HG02970 (cell line): Measurements from ENCODE around the gene ZEB2.

Experiments used
- ATAC-seq: cut with Tn5 transposase; IDR thresholded peaks from one replicate; pipeline ENCODE4 v1.9.1; 2021; ENCODE audit warnings: mild to moderate bottlenecking, moderate library complexity, moderate number of reproducible peaks; ENCODE audit not compliant: unreplicated experiment, low FRiP score

The ZEB2 gene

DNA sequence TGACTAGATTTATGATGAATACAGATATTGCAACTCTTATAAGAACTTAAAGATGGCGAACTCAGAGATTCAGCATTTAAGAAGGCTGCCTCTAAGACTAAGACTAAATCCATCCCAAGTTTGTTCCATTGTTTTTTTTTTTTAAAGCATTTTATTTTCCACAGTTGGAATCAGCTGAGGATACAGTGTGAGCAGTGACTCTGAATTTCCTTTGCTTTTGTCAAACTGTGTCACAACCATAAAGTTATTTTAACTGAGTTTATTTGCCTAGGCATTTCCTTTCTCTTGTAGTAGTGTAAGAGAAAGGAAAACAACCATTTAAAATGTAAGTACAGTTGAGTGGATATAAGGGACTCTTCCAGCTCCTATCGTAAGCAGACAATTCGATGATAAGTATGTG lies 63.9 kb downstream of the ZEB2 start:
- ATAC-seq, result no peak

DNA sequence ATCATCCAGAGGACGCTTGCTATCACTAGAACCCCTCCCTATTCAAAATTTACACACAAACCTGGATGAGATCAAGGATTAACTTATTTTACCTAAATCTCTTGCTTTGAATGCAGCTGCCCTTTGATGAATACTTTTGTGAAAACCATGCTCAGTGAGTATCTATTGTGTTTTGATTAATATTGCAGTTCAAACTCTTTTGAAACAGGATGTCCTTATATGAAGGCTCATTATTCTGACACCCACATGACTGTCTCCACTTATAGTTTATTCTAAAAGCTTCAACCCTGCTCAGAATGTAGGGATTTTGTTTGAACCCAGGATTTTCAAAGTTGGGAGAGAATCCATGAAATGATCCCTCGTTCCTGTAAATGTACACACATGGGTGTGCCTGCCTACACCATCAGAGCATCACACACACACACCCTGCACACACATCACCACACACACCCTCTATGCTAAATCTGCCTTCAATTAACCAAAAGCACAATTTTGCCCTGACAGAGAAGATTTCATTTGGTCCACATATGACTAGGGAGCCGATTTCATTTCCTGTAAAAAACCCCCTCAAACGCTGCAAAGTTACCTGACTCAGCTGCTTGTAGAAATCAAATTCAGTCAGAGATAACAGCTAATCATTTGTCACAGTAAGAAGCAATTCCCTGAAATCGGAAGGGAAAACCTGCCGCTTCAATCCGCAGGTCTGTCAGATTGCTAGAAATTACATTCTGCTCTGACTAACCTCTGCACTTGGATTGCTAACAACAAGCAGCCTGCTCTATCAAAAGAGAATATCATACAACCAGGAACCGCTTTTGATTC lies 65.2 kb downstream of the ZEB2 start:
- ATAC-seq, result no peak

DNA sequence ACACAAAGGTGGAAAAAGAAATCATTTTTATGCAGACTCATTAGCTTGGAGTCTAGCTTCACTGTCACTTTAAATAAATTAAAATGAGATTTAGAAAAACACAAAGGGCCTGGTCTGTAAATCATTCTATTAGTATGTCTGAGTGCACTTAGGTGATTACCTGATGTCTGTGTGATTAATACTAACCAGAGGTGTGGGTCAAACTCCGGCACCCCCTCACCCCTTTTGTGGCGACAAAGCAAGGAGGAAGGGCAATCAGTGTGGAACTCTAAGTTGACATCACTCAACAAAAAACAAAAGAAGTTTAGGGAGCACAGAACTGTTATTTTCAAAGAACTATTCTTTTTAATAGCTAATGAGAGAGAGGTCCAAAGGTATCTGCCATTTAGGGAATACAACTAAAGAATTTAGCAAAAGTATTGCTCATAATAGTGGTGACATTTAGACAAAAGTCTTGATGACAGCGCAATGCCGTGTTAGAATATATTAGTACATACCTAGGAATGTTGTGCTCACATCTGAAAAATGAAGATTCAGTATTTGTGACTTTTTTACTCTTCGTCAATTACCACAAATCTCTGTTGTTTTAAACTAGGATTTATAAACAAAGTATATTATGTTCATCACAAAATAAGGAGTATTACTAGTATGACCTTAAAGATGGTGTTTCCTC lies 66.3 kb downstream of the ZEB2 start:
- ATAC-seq, result no peak

DNA sequence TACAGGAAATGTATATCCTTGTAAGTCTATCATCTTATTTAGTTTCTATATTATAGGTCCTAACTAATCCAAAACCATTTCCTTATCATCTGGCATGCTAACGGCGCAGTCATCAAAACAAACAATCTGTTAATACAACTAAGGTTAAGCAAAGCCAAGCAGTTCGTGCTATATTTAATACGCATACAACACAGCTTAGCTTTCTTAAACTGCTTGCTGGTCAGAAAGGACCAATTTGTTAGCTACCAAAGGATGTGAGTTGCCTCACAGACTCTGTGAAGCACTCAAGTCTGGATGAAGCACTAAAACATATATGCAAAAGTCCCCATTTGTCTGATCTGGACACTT lies 67.0 kb downstream of the ZEB2 start:
- ATAC-seq, result no peak

DNA sequence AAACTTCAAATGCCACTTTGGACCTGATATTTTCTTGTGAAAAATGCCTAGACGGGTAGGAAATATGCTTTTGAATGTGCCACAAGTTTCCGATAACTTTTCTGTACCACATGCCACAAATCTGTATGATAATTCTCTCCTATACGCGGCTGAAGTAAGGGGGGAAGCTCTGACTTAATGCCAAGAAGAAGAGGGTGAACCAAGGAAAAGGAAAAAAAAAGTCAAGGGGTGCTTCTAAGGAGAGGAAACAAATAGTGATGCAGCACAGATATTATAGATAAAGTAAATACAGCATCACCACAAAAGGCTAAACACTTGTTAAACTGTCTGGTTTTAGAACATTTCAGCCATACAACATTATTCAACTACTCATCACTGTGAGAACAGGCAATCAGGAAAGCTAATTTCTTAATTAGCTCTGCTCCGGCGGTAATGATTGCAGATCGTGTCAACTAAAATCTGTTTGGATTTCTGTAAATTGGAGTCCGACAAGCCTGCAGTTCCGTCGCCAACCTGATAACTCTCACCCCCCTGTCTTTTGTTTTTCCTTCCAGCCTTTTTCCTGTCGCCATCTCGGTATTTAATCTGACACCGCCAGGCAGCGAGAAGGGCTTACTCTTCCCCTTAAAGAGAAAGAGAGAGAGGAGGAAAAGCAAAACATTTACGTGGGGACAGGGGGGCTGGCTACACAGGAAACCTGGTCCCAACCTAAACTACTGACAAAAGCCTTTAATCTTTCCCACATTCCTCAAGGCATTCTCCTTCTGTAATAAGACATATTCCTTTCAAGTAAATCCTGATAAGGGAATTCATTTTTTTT lies 67.5 kb downstream of the ZEB2 start:
- ATAC-seq, result no peak

DNA sequence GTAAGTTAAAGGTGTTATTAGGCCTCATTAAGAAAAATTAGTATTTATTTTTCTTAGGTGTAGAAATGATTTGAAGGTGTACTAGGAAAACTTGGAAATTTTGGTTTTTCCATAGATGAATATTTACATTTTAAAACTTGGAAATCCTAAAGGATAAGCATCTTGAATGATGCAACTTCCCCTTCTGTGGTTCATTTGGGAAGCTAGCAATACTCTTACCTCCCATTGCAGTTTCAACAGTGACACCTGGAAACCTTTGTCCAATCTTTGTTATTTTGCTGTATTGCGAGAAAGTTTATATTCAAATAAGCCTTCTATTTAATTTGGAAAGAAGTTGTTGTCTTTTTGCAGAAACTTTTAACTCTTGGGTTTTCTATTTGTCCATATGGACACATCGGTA lies 68.5 kb downstream of the ZEB2 start:
- ATAC-seq, result no peak

DNA sequence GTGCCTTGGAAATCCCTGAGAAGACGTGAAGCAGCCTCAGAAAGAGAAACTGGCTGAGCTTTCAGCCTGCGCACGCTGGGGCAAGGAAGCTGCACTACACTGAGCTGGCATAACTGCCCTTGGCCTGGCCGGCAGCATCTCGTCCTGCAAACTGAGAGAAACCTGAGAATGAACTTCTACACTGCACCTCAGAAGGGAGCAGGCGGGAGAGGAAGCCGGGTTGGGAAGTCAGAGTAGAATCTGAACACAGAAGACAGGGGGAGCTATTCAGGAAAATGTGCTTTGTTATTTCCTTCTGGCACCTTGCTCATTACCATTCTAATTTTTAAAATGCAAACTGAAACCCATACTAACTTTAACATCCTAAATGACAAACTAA lies 70.9 kb downstream of the ZEB2 start:
- ATAC-seq, result no peak

DNA sequence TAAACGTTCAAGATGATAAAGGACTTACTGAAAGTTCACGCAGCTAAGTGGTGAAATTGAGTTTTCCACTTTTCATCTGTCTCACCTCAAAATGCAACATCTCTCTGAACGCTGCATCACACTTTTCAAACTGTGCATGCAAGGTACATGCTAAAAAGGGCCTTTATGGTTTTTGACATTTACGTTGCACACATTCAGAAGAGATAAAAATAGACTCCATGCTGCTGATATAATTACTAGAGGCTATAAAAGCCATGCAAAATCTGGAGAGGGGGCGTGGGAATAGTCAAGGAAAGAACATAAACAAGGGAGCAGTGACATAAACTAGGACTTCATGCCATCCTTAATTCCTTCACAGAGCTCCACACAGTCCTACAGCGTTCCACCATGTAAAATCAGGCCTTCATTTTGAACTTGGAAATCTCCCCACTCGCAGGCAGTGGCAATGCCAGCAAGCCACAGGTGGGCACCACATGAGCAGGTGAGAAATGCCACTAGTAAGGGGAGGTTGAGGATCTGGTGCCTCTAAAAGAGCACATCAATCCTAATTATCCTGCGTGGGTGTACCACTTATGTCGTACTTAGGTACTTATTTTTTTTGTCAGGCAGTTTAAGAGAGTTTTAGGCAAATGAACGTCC lies 71.4 kb downstream of the ZEB2 start:
- no peak for ATAC-seq

DNA sequence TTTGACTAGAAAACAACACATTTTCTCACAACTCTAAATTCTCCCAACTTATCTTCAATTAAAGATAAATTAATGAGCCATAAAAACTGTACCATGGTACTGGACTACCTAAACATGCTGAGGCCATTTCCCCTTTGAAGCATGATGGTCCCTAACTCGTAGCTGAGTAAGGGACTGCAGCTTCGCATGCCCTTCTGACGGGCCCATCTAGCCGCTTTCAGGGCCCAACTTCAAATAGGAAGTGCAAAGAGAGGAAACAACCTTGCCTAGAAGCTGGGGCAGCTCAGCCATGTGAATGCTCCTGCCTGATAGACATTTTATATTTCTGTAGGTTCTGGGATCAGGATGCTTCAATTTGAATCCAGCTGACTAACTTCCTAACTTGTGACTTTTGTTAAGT lies 72.4 kb downstream of the ZEB2 start:
- ATAC-seq, result no peak

DNA sequence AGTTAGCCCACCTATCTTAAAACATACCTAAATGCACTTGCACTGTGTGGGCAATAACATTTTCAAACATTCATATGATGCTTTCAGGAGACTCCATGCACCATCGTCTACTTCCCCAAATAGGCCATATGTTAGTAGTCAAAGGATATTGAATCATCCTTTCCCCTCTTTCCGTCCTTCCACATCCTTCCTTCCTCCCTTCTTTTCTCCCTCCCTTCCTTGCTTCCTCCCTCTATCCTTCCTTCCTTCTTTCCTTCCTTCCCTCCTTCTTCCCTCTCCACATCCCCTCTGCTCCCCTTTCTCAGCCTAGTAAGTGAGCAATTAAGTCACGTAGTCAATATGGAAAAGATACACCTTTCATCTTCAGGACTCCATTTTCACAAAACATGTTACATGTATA lies 73.8 kb downstream of the ZEB2 start:
- ATAC-seq, result no peak

DNA sequence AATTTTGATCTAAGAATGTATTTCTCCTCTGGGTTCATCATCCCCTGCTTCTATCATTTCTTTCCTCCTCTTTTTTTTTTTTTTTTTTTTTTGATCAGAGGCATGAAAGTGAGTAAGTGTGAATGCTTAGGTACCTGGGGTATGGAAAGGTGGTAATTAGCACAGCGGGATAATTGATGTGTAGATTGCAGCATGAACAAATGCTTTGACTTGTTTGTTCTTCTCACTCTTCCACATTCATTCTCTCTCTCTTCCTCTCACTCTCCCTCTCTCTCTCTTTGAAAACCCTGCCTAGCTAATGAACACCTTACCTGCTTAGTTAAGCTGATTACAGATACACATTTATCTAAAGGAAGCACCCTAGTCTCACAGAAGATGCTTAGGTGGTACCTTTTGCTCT lies 74.7 kb downstream of the ZEB2 start:
- no peak for ATAC-seq

DNA sequence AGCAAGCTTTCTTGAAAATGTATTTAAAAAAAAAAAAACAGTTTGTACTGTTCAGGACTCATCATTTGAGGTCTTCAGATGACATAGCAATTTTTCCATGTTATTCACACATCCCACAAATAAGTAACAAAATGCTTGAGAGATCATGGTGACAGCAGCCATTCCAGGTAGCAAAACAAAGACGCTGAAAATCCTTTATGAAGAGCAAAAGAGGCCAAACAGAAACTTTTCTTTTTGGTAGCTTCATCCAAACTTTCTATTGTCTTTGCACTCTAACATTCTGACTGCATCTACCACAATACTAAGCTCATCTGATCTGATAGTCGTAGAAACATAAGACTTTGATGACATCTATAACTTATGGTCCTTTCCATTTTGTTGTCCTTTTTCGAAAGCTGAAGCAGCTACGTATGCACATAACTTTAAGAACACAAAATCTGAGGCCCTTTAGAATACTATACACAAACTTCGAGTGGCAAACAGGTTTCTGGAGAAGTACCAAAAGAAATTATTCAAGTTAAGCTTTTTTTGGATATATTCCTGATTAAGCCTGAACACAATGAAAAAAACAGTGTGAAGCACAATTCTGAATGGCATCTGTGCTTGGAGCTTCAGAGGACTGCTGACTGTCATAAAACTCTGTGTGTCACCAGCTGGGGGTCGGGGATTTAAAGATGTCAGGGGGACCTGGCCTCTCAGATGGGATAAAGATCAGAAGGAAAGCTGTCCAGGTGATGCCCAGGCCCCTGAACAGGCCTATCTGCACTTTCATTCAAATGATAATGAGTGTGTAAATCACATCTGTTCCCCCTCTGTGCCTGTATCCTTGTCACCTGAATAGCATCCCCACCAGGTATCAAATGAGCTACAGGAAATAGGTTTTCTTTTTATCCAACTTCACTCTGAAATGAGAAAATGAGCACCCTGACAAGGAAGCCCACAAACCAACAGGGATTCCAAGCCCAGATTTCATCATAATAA lies 75.8 kb downstream of the ZEB2 start:
- ATAC-seq, result no peak

DNA sequence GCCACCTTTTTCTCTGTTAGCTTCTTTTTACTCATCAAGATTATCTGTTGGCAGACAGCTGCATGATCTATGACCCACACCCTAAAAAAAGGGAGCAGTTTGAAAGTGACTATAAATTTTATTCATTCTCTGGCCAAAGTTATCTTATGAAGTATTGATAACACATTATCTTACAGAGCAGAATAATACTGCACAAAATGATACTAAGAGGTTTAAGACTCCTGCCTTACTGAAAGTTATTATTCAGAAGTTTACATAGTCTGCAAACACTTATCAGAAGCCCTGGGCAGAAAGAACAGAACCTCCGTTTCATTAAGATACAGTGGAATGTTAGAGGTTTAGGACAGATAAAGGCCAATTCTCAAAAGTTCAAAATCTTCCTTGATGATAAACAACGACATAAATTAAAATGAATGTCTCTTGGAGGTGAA lies 78.2 kb downstream of the ZEB2 start:
- no peak for ATAC-seq

DNA sequence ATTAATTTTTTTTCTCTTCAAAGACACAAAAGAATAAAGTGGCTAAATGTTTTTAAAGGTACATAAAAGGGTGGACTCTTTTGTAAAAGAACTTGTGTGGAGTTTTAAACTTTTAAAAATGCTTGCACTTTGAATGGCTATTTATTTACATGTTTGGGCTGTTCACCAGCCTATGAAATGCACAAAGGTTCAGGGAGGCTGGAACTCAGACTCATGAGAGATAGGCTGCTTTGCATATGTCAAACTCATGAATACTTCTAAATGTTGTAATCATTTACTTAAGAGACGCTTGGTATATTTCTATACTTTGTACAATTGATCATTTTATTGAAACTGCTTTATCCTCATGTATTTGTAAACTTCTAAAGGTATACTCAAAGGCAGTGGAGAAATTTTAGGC lies 79.9 kb downstream of the ZEB2 start:
- no peak for ATAC-seq

DNA sequence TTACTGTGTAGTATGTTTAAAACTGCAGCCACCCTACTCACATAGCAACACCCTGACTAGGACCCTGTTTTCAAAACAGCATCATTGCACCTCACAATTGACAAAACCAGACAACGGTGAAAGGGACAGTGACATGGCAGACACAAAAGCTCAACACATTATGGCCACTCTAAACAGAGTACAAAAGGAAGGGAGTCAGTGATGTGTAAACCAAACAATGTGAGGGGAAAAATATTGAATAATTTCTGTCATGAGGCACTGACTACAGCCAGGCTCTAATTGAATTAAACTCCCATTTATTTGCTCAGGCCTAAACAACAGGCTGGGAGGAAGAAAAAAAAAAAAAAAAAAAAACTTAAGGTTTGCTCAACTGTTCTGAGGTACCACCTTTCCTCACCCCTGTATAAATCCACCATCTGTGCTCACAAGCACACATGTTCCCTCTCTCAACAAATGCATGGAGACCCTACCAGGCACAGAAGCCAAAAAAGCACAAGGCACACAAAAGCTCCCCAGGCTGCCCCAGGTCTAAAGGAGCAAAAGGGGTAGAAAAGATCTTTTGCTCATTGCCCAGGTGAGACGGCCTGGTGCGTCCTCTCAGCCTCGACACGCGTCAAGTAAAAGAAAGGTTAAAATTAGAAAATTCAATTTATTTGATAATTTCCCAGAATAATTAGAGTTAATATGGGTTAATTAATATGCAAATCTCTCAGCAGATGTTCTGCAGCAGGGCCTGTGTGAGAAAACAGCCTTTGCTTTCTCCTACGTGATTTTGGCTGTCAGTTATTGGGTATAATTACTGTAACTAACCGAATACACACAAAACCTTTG lies 80.9 kb downstream of the ZEB2 start:
- ATAC-seq, result no peak

DNA sequence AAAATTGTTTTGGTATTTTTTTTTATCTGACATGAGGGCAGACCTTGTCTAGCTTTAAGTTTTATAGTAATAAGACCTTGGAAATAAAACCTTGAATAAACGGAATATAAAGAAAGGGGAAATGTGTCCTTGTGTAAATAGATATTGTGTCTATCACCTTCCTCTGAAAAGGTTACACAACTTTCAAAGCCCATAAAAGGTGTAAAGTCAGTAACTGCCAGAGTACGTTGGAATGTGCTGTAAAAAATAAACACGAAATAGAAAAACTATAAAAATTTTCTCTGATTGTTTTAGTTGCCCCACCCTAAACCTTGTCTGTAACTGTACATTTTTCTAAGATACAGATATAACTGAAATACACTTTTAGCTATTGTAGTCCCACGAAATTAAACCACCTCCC lies 82.3 kb downstream of the ZEB2 start:
- no peak for ATAC-seq

DNA sequence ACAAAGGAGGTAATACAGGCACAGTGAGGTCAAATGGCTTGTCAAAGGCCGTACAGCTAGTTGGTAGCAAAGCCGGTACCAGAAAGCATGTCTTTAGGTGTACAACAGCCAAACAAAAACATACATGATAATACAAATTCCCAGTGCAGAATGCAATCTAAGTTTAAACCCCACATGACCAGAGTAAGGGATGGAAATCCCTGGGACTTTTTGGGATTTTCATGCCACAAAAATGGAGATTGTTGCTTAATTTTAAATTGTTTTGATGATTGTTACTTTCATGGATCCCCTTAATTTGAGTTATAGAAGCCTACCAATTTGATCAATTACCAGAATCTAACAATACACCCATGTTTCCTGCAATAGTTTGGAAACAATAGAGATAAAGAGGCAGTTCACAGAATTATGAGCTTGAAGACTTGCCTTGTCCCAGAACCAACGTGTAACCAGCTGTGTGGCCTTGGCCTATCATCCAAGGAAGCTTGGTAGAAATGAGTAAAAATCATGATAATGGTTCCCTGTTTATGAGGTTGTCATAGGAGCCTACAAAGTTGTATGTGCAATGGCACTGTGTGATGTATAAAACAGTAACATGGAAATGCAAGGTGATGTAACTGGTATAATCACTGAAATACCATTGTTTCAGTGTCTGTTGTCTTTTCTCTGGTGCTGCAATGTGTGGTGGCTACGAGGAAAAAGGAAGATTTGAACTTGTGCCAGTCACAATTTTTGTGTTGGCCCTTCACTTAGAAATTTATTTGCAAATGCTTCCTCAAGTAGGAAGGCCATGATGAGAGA lies 85.3 kb downstream of the ZEB2 start:
- no peak for ATAC-seq

DNA sequence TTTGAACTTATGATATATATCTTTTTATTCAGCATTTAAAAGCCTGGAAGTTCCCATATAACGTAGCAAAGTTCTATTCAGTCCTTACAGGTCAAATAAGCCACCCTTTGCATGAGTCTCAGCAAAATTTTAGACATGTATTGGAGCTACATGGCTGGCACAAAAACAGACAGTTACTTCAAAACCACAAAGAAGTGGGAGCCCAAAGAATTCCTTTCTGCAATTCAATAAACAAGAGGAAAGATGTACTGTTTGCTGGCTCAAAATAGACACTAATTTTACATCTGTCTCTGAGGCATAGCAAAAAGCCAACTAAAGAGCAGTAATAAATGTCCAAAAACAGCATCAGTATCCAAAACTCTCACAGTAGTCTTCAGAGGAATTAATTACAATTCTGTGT lies 87.0 kb downstream of the ZEB2 start:
- ATAC-seq, result no peak
